Hematopoietic multipotent progenitor cell treated with erythropoietin and hydrocortisone succinate and interleukin-3 and kit ligand, for 4 days (in vitro differentiated cells): ENCODE results near the gene PSMA8.
"Not testable (repeated sequence)": the region's sequence is repeated elsewhere in the genome, so short reads cannot be mapped to it uniquely, and the experiment has no call there.

Experiments
- DNase-seq: peaks from one replicate; pipeline ENCODE4 v3.0.0-alpha.2; 2015

Gene PSMA8

DNA sequence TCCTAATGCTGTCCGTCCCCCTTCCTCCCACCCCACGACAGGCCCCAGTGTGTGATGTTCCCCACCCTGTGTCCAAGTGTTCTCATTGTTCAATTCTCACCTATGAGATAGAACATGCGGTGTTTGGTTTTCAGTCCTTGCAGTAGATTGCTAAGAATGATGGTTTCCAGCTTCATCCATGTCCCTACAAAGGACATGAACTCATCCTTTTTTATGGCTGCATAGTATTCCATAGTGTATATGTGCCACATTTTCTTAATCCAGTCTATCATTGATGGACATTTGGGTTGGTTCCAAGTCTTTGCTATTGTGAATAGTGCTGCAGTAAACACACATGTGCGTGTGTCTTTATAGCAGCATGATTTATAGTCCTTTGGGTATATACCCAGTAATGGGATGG is 105.0 kb downstream of the PSMA8 start:
- not testable (repeated sequence) for DNase-seq

DNA sequence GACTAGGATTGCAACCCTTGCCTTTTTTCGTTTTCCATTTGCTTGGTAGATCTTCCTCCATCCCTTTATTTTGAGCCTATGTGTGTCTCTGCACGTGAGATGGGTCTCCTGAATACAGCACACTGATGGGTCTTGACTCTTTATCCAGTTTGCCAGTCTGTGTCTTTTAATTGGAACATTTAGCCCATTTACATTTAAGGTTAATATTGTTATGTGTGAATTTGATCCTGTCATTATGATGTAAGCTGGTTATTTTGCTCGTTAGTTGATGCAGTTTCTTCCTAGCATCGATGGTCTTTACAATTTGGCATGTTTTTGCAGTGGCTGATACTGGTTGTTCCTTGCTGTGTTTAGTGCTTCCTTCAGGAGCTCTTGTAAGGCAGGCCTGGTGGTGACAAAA is 108.7 kb downstream of the PSMA8 start:
- not testable (repeated sequence) for DNase-seq
